HG02610 (cell line): Measurements from ENCODE around the gene ZSCAN10.

Experiments used
- ATAC-seq: cut with Tn5 transposase; IDR thresholded peaks from one replicate; pipeline ENCODE4 v1.9.1; 2021; ENCODE audit warnings: mild to moderate bottlenecking, moderate library complexity; ENCODE audit not compliant: unreplicated experiment

Gene ZSCAN10

DNA sequence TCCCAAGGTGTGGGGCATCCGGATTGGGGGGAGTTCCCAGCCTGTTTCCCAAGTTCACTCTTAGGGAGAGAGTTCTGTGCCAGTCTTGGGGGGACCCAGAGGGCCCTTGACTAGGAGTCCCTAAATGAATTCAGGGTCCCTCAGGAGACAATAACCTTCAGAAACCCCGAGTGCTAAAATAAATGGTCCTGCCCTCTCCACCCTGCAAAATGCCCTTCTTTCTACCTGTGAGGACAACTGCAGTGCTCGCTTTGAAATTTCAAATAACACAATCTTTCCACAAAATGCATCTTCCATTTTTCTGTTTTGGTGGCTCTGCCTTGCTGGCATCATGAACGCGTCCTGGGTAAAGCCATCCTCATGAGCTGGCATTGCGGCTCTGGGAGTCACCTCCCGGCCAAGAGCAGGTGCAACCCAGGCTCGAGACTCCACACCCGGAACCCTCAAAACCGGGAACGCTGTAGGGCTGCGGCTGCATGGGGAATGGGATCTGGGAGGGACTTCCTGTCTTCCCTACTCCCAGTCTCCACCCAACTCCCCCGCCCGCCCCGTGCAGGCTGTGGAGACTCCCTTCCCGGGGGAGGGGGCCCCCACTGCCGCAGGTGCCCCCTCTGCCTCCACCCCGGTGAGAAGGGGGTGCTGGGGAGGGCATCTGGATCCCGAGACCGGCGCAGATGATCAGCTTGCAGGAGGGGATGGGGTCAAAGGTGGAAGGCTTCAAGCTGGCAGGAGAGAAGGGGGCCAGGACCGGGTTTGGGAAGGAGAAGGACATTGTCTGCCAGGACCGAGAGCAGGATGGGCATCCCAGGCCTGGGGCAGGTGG is 13.2 kb upstream of the ZSCAN10 start, which contains the start of gene ZNF205:
TSS of gene ZNF205 (plus strand) at position 529 of the 823 bp plus-strand sequence. CDS start 845 bp downstream, outside the sequence.
- no peak for ATAC-seq

DNA sequence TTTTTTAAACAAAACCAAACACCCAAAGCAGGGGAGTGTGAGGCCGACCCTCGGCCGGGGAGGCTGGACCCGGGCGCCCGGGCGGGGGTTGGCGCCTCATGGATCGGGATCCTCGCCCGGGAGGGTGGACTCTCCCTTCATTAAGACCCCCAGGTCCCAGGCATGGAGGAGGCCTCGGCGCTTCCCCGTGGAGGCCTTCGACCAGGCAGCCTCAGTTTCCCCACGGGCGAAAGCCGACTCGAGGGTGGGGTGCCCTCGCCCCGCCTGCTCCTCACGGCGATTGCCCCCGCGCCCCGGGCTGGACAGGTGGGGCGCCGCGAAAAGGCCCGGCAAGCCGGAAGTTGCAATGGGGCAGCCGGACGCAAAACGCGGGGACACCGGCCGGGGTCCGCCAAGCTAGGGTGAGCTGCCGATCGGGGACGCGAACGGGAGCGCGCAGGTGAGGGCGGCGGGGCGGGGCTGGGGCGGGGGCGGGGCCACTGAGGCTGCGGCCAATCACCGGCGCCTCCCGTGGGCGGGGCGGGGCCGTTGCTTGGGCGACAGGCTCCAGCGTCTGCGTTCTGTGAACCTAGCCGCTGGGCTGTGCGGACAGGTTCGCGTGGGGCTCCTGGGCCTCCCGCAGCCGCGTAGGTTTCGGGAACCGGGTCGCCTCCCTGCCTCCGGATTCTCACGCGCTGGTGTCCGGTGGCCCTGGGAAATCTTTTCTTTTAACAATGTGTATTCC is 7.3 kb upstream of the ZSCAN10 start:
- ATAC-seq = peak; percentile 92

DNA sequence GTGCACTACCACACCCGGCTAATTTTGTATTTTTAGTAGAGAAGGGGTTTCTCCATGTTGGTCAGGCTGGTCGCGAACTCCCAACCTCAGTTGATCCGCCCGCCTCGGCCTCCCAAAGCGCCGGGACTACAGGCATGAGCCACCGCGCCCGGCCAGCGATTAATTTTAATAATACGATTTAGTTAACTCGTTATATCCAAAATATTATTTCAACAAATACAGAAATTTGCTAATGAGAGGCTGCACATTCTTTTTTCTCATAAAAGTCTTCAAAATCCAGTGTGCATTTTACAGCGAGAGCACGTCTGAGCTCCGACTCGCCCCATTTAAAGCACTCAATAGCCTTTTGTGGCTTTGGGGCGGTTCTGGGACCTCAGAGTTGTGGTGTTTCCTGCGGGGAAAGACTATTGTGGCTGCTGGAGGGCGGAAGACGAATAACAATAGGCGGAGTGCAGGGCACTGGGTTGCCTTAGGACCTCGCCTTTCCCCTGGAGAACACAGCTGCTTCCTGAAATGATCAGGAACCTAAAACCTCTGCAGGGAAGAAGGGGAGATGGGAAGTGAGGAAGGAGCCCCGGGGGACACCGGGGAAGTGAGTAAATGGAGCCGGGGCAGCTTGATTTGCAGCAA is 2.9 kb upstream of the ZSCAN10 start:
- ATAC-seq = no peak

DNA sequence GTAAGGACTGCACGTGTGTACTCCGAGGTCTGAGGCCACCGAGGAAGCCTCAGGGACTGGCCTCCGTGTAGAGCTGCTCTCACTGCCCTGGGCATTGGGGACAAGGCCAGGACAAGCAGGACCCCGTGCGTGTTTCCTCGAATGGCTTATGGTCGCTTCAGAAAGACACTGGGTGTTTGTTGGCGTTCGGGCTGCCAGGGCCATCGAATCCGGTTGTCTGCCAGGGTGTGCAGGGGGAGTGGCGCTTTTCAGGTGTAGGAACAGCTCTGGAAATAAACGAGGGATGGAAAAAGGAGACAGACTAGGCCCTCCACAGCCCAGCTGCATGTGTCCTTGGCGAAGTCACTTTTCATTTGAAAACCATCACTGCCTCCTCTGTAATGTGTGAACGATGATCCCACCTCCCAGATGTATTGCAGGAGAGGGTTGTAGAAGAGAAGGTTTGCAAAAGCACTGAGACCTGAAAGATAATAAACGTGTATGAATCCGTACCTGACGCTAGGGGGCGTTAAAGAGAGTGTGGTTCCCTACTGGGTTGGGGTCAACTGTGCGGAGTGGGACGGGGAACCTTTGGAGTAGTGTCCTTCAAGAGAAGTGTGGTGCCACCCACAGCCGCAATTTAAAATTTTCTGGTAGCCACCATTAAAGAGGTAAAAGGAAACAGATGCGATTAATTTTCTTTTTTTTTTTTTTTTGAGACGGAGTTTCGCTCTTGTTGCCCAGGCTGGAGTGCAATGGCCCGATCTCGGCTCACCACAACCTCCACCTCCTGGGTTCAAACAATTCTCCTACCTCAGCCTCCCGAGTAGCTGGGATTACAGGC is 2.1 kb upstream of the ZSCAN10 start:
- ATAC-seq = no peak

DNA sequence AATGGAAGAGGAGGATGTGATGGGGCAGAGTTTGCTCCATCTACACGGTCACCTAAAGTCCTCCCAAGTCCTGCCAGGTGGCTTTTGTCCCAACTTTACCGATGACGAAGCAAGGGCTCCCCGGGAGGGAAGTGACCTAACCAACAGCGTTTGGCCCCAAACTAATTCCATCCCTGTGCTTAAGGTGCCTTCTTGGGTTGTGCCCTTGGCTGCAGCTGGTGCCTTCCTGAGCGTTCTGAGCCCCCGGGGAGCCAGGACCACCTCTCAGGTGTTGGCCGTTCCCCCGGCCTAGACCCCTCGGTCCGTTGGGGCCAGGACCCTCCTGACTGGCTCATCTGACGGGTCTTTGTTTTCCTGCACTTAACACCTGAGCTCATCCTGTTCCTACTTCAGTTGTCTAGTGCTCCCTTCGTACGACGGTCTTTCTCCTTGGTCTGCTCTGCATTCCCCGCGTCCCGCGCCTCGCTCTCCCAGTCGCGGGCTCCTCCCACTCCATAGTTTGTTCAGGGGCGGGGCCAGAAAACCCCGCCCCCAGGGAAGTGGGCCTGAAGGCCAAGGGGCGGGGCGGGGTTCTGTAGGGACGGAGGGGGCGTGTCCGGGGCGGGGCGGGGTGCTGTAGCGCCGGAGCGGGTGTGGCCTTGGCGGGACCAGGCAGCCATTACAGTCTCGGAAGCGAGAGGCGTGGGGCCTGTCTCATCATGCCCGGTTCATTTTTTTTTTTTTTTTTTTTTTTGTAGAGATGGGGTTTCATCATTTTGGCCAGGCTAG is 822 bp upstream of the ZSCAN10 start:
- ATAC-seq = peak; percentile 69

DNA sequence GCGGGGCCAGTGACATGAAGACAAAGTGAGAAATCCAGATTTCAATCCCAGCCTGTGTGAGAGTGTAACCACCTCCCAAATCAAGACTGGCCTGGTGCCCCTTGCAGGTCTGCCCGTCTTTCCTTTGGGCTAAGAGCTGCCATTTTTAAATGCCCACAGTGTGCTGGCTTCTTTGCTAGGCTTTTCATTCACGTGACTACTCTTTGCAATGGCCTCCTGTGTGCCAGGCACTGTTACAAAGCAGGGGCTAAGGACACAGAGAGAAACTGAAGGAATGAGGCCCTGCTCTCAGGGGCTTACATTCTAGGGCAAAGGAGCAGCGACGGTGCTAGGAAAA is 269 bp upstream of the ZSCAN10 start:
- ATAC-seq = no peak

DNA sequence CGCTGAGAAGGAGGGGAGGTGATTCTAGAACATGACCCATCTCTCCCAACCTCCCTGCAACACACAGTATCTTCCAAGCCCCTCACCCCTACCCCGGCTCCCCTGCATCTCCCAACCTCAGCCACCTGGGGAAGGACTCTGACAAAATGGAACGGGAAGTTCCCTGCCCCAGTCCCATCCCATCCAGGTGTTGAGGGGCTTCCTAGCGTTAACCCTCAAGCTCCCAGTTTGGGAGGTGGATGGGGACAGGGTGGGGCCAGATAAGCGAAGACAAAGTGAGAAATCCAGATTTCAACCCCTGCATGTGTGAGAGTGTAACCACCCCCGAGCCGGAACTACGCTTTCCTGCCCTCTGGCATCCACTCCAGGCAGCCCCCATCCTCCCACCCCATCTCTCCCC is 1.8 kb downstream of the ZSCAN10 start:
- no peak for ATAC-seq

DNA sequence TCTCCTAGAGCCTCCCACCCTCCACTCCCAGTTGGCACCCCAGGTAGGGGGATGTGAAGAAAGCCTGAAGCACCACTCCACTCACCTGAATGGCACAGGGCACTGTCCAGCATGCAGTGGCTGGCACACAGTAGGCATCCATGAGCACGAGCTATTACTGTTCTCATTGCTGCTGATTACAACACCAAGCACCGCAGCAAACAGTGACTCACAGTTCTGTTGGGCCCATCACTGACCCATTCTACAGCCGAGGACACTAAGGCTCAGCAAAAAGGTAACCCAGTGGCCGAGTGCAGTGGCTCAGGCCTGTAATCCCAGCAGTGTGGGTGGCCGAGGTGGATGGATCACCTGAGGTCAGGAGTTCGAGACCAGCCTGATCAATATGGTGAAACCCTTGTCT is 2.7 kb downstream of the ZSCAN10 start:
- no peak for ATAC-seq

DNA sequence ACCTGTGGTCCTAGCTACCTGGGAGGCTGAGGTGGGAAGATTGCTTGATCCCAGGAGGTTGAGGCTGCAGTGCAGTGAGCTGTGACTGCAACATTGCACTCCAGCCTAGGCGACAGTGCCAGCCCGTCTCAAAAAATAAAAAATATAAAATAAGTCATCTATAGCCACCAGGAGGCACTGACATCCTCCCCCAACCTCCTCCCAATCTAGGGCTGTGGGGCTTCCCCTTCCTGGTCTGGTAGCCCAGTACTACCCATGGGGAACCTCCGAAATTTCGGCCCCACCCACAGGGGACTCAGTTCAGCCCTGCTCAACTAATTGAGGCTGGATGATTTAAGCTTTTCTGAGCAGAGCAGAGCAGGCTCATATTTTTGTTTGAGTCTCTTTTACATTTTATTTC is 3.2 kb downstream of the ZSCAN10 start:
- peak; percentile 60 for ATAC-seq

DNA sequence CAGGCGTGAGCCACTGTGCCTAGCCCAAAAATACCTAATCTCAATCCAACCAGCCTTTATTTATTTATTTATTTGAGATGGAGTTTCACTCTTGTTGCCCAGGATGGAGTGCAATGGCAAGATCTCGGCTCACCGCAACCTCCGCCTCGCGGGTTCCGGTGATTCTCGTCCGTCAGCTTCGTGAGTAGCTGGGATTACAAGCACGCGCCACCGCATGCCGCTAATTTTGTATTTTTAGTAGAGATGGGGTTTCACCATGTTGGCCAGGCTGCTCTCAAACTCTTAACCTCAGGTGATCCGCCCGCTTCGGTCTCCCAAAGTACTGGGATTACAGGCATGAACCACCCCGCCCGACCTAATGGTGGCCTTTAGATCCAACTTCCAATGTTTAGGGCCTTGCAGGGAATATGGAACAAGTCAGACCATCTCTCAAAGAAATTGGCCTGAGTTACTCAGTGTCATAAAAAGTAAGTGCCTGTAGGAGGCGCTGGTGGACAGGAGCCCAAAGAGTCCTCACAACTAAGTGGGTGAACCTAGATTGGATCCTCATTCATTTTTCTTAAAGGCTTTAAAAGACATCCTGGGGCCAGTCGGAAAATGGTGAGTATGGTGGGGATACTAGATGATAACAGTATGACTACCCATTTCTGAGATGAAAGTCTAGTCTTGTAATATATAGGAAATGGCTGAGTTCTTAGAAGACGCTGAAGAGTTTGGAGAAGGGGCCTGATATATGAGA is 4.6 kb downstream of the ZSCAN10 start:
- ATAC-seq = no peak

DNA sequence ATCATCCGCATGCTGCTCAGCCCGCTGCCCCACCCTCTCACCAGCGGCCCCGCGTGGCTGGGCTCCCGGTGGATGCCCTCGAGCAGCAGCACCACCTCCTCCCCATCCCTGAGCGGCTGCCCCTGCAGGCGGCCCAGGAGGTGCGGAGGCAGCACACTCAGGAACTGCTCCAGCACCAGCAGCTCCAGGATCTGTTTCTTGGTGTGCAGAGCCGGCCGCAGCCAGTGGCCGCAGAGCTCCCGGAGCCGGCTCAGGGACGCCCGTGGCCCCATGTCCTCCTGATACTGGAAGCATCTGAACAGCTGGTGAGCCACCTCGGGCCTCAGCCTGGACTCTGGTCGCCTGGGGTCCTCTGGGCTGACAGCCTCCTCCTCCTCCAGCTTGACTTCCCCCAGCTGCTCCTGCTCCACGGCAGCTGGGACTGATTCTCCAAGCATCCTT is 6.6 kb downstream of the ZSCAN10 start:
- no peak for ATAC-seq

DNA sequence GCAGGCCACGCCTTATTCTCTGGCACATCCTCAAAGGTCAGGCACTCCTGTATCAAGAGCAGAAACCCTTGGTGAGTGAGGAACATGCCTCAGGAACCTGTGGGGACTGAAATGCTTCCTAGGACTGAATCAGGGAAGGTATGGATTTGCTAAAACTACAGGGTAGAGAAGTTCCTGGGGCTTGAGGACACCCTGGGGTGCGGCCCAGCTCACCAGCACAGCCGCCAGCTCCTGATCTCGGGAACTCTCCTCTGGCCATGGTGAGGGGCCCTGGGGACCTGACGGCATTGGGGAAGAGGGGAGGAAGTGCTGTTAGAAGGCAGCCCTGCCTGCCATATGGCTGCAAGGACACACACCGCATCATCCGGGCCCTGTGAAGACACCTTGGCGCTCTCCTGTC is 7.5 kb downstream of the ZSCAN10 start:
- ATAC-seq = no peak

DNA sequence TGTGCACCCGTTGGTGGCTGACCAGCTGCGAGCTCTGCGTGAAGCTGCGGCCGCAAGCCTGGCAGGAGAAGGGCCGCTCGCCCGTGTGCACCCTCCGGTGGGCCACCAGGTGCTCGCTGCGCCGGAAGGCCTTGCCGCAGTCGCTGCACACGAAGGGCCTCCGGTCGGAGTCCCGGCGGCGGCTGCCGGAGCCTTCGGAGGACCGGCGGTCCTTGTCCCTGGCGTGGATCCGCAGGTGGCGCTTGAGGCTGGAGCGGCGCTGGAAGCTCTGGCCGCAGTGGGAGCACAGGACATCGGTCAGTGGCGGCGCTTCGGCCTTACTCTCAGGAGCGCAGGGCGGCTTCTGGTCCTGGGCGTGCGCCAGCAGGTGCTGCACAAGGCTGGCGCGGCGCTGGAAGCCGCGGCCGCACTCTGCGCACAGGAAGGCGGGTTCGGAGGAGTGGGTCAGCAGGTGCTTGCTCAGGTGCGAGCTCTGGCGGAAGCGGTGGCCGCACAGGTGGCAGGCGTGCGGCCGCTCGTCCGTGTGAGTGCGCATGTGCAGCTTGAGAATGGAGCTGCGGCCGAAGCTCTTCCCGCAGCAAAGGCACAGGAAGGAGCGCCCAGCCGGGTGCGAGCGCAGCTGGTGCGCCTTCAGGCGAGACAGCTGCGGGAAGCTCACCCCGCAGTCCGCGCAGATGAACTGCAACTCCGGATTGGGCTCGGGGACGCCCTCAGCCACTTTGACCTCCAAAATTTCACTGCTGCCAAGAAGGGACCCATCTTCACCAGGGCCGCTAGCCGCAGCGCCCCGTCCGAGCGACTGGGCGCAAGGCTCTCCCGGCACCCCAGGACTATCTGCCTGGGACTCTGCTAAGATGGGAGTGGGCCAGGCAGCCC is 9.1 kb downstream of the ZSCAN10 start:
- no peak for ATAC-seq

DNA sequence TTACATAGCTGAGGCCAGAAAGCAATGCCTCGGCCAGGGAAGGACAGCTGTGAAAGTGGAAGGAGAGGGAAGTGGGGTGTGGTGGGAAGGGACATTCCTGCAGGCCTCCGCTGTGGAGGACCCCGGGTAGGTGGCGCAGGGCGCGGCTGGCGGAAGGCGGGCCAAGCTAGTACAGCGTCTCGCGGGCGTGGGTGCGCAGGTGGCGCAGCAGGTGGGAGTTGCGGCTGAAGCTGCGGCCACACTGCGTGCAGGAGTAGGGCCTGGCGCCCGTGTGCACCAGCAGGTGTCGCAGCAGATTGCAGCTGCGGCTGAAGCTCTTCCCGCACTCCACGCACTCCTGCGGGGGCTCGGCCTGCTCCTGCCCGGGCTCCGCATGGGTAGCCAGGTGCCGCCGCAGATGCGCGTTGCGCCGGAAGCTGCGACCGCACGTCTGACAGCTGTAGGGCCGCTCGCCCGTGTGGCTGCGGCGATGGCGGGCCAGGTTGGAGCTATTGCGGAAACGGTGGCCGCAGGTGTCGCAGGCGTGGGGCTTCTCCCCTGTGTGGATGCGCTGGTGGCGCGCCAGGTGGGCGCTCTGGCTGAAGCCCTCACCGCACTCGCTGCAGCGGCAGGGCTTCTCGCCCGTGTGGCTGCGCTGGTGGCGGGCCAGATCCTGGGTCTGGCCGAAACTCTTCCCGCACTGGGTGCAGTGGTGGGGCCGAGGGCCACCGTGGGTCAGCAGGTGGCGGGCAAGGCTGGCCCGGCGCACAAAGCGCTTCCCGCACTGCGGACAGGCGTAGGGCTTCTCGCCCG is 10.0 kb downstream of the ZSCAN10 start:
- no peak for ATAC-seq

DNA sequence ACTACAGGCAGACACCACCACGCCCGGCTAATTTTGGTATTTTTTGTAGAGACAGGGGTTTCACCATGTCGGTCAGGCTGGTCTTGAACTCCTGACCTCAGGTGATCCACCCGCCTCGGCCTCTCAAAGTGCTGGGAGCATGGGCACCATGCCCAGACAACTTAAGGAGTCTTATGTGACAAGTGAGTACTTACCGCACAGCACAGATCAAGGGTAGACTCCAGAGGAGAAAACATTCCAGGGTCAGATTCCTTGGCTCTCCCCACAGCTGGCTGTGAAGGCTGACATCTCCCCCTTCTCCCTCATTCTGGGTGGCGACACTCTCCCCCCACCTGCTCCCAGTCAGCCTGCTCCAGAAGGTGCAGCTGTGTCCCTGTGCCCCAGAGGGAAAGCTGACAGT is 10.6 kb downstream of the ZSCAN10 start:
- ATAC-seq = no peak

DNA sequence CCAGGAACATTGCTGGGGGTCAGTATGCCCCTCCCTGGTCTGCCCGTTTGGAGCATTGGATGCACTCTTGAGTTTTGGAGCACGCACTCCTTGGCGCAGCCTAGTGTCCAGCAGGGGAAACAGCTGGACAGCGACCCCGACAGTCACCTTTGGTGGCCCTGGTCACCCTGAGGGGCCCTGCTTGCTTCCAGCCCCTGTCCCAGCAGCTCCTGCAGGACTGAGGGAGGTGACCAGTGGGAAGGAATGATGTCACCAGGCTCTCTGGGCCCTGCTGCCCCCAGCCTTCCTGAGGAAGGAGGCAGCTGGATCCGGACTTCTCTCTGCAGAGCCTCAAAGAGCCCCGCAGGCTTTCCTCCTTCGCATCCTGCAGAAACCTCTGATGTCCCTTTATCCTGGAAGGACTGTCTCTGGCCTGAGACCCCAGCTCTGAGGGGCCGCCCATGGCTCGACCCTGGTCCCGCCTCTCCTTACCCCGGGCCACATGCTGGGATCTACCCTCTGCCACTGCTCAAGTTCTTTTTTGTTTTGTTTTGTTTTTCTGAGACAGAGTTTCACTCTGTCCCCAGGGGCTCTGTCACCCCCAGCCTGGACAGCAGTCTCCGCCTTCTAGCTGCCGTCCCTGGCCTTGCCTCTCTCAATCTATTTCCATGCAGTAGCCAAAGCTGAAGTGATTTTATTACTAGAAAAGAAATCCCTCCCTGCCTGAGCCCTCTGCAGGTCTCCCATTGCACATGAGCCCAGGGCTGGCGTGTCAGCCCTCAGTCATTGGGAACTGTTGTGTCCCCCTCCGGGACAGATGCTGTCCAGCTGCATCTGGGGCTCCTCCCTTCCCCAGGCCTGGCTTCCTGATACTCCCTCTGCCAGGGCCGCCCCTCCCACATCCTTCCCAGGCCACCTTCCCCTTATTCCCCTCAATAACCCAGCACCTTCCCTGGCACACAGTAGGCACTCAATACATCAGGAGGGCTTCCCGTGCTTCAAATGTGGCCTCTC is 11.6 kb downstream of the ZSCAN10 start:
- ATAC-seq = no peak
